ENCODE data around the gene HYAL4. TPM values are rescaled to one million over a fixed set of nuclear protein-coding genes. Genes with fewer than 3 reads are reported as not detected.
"Not testable (repeated sequence)": the region's sequence is repeated elsewhere in the genome, so short reads cannot be mapped to it uniquely, and the experiment has no call there.

The HYAL4 gene
- polyA plus RNA-seq, 12 donors, result 0.18 TPM; not detected in 11

DNA sequence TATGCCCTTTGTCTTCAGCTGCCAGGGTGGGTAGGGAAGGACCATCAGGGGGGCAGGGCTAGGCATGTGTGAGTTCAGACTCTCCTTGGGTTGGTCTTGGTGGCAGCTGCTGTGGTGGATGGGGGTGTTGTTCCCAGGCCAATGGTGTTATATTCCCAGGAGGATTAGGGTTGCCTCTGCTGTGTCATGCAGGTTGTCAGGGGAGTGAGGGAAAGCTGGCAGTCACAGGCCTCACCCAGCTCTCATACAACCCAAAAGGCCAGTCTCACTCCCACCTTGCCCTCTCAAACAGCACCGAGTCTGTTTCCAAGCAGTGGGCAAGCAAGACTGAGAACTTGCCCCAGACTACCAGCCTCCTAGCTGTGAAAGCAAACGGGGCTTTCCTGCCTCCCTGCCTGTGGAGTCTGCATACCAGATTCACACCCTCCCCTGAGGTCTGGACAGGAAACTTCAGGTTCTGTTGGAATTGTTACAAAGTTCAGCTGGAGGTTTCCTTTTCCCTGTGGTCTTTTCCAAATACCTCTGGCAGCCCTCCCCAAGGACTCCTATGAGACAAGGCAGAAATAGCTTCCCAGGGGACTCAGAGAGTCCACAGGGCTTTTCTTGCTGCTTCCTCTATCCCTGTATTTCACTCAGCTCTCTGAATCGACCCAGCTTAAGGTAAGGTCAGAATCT, 1.4 kb downstream of the HYAL4 start:
- DNase-seq, result no peak

DNA sequence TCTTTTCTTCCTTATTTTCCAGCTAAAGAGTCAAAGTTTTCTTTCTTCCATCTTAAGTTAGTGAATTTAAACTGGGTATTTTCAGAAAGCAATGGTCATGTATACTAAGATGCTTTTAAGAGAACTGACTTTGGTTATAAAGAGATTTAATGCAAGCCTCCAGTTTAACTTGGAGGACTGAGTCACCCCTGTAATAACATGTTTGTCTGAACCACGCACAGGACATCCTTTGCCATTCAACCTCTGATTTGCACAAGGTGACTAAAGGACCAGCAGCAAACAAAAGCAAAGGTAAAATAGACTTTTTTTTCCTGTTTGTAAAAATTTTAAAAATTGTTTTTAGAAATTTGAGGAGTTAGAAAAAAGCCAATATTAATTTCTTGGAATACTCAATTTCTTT, 2.9 kb downstream of the HYAL4 start:
- DNase-seq, result no peak

DNA sequence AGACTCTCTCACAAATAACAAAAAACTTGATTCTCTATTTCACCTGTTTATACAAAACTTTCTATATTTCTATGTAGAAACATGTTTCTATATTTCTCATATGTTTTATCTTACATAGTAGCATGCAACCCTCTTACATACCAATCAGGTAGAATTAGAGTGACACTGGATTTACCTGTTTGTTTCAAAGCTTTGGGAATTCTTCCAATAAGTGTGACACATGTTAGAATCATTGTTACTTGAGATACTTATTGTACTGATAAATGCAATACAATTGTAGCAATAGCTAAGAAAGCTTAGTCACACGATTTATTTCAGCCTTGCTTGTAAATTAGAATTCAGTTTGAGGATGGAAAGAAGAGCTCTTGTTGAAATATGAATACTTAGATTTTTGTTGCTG, 4.9 kb downstream of the HYAL4 start:
- DNase-seq, result no peak

DNA sequence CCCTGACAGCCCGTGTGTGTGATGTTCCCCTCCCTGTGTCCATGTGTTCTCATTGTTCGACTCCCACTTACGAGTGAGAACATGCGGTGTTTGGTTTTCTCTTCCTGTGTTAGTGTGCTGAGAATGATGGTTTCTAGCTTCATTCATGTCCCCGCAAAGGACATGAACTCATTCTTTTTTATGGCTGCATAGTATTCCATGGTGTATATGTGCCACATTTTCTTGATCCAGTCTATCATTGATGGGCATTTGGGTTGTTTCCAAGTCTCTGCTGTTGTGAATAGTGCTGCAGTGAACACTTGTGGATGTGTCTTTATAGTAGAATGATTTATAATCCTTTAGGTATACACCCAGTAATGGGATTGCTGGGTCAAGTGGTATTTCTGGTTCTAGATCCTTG, 6.4 kb downstream of the HYAL4 start:
- not testable (repeated sequence) for DNase-seq

DNA sequence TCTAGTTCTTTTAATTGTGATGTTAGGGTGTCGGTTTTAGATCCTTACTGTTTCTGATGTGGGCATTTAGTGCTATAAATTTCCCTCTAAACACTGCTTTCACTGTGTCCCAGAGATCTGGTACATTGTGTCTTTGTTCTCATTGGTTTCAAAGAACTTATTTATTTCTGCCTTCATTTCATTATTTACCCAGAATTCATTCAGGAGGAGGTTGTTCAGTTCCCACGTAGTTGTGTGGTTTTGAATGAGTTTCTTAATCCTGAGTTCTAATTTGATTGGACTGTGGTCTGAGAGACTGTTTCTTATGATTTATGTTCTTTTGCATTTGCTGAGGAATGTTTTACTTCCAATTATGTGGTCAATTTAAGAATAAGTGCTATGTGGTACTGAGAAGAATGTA, 9.3 kb downstream of the HYAL4 start:
- DNase-seq, result not testable (repeated sequence)

DNA sequence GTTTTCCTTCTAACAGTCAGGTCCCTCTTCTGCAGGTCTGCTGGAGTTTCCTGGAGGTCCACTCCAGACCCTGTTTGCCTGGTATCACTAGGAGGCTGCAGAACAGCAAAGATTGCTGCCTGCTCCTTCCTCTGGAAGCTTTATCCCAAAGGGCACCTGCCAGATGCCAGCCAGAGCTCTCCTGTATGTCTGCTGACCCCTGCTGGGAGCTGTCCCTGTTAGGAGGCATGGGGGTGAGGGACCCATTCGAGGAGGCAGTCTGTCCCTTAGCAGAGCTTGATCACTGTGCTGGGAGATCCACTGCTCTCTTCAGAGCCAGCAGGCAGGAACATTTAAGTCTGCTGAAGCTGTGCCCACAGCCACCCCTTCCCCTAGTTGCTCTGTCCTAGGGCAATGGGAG, 11.5 kb downstream of the HYAL4 start:
- DNase-seq, result not testable (repeated sequence)

DNA sequence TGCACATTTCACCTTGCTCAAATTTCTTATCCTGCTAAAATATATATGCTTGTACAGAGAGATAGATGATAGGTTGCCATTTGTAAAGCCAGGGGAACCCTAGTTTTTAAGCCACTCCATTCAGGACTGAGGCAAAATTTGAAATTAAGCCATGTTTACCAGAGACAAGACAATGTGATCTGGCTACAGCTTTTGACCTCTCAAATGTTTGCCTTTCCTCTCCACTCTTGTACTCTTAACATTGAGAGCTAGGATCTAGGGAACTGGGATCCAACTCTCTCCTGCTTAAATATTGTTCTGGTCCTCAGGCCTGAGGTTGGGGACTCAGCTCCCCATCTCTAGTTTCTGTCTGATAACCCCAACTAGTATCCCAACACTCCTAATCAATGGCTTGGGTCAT, 15.9 kb downstream of the HYAL4 start:
- DNase-seq, result no peak

DNA sequence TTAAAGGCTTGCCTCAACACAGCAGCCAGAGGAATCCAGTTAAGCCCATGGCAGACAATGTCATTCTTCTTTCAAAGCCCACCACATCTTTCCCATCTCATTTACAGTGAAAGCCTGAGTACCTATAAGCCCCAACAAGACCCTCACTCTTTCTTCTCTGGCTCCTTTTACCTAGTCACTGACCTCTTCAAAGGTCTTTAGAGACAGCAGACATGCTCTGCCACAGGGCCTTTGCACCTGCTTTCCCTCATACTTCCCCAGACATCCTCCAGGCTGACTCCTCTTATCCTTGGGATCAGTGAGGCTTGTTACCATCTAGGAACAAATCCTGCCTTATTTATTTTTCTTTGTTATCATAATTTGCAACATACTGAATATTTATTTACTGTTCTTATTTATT, 17.8 kb downstream of the HYAL4 start:
- DNase-seq, result no peak

DNA sequence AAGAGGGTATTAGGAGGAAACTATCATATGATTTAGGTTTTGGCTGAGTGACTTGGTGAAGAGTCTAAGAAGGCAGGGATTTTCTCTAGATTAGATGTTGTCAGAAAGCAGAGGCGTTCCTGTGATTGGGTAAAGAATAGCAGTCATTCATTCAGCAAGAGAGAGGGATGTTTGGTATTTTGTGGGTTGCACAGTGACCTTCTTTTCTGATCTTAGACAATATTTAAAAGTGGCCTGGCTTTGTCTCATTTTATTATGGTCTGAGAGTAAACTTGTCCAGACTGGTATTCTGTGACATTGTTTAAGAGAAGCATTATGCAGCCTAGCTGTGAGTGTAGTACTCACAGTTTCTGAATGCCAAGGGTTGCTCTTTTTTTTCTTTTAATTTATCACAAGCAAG, 18.5 kb downstream of the HYAL4 start:
- no peak for DNase-seq

DNA sequence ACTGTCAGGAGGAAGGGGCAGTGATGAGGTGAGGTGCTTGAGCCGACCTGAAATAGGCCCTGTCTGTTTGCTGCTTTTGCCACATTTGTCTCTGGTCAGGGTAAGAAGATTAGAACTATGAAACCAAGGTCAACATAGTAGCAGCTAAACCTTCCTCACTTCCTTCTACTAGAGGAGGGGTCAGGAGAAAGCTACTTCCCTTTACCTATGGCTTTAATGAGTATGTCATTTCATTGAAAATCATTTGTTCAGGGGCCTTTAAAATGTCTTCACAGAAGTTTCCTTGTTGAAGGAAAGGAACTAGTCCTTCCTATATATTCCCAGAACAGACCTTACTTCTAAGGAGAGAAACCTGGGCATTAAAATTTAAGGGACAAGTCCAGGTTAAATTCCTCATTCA, 19.0 kb downstream of the HYAL4 start:
- no peak for DNase-seq

DNA sequence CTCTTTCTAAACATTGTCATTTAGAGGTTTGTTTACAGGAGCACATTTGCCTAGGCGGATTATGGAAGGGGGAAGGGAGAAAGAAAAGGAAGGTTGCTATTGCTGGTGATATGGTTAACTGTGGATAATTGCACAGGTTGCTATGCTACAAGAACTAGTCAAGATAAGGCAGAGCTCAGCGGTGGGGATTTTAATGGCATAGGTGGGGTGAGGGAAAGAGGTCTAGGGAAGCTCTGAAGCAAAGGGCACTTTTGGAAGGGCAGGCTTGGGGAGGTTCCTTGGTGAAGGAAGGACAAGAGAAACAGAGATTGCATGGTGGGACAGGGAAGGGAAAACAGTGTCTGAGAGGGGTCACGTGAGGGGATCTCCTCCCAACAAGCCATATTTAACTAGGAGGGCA, 19.5 kb downstream of the HYAL4 start:
- DNase-seq, result no peak

DNA sequence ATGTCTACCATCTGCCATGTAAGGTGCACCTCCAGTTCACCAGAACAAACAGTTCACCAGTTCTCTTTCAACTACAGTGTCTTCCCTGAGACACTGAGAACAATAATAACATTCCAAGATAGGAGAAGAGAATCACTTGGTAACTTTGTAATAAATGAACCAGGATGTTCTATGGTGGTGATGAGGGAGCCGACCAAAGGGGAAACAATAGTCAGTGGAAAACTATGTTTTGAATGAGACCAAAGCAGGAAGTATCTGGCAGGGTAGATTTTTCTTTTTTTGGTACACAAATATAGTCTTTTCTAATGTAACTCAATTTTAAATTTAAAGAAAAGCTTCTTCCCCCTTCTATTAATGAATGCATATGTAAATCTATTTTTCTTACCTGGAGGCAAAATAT, 20.0 kb downstream of the HYAL4 start:
- DNase-seq, result no peak

DNA sequence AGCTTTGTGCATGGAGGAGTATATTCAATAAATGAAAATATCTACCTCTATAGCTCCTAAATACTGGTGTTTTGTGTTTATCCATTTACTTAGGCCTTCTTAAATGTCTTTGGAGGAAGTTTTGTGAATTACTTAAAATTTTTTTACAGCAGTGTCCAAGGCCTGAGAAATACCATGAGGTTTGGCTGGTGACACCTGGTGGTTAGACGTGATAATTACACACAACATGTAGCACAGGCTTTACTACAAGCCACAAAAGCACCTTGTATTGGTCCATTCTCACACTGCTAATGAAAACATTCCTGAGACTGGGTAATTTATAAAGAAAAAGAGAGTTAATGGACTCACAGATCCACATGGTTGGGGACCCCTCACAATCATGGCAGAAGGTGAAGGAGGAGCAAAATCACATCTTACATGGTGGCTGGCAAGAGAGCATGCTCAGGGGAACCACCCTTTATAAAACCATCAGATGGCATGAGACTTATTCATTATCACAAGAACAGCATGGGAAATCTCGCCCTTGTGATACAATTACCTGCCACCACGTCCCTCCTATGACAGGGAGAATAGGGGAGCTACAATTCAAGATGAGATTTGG, 20.6 kb downstream of the HYAL4 start:
- peak; percentile 50 for DNase-seq

DNA sequence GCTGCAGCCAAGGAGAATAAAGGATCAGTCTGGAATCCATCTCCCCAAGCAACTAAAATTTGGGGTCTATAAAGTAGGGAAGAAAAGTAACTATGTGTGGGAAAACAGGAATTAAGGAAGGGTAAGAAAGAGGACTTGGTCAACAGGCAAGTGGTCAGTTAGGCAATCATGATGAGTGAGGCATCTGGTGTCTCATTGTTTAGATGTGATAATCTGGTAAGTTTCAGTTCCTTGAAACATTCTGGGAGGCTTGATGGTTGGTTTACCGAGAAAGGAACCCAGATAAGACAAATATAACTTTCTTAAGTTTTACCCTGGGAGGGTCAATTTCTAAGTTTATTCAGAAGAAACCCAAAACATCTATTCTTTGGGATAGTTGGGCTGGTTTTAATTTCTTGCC, 22.3 kb downstream of the HYAL4 start:
- no peak for DNase-seq

DNA sequence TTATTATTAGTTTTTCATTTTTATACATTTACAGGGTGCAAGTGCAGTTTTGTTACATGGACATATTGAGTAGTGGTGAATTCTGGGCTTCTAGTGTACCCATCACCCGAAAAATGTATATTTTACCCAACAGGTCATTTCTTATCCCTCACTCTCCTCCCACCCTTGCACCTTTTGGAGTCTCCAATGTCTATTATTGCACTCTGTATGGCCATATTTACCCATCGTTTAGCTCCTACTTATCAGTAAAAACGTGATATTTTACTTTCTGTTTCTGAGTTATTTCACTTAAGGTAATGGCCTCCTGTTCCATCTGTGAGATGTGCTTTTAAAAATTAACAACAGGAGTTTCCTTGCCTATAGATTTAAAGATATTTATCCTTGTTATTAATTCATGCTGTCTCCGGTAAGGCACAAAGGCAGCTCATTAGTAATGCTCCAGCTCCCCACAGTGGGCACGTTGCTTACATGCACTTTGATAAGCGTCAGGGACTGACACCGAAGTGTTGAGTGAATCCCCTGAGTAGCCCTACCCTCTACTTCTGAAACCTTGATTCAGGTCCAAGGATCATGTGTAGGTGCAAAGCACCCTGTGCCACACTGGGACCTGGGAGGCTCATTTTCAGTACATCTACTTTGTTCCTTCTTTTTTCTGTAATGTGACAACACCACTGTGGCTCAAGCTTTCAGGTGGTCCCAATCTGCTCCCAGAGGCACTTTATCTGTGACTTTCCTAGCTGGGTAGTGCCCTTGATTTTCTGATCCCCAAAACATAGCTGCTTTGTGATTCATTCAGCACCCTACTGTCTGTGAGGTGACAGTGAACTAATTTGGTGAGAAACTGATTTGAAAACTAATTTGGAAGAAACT, 27.3 kb downstream of the HYAL4 start:
- peak; percentile 8 for DNase-seq

DNA sequence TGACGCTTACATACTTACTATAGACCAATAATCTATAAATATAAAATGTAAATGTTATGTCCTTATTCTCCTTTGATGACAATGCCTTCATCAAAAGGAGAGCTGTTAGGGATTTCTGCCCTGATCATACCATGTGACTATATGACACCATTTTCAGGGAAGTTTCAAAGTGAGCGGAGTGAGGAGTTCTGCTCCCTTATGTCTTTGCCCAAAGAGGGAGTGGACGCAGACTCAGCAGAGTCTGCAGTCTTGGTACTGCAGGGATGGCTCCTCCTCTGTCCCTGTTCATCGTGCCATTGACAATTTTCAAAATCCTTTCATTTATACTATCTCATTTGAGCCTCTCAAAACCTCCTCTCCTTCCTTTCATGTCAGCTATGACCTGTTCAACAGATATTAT, 27.9 kb downstream of the HYAL4 start:
- no peak for DNase-seq

DNA sequence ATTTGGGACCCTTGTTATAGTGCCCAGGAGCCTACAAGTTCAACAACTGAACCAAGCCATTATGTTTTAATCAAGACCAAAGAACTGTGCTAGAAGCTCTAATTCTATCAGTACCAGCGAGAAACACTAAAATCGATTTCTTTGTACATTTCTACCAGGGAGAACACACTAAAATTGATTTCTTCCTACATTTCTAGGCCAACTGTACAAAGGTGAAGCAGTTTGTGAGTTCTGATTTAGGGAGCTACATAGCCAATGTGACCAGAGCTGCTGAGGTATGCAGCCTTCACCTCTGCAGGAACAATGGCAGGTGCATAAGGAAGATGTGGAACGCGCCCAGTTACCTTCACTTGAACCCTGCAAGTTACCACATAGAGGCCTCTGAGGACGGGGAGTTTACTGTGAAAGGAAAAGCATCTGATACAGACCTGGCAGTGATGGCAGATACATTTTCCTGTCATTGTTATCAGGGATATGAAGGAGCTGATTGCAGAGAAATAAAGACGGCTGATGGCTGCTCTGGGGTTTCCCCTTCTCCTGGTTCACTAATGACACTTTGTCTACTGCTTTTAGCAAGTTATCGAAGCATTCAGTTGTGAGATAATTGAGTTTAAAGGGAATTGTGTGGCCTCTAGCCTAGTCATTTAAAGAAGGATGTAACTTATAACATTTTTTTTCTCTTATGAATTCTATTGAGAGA, 31.7 kb downstream of the HYAL4 start:
- no peak for DNase-seq

DNA sequence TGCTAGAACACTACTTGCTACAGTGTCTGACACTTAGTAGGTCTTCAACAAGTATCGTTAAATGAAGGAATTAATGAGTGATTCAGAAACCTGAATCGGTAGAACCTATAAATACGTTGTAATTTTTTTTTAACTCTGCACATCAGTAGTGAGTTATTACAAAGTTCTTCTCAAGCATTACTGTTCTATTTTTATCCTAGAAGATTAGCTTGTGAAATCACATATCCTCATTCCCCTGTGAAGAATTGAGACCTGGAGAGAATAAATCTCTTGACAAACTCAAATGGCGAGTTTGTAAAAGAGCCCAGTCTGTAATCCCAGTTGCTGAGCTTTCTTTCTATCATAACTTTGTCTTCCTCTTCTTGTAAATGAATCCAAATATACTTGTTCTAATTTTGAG, 34.7 kb downstream of the HYAL4 start:
- DNase-seq, result no peak

DNA sequence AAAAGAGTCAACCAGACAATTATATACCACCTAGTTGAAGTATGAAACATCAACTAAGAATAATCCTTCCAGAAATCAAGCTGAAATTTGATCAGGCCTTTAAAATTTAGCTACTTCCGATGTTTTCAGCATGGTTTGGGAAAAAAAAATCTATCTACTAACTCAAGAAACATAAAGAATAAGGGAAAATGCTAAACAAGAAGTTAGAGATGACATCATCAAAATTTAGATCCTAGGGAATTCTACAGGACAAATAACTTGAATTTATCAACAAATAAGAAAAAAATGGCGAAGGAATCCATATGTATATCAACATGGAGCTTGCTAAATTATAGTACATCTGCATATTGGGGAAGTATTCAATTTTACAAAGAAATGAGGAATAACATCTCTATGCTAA, 36.3 kb downstream of the HYAL4 start:
- DNase-seq, result no peak

DNA sequence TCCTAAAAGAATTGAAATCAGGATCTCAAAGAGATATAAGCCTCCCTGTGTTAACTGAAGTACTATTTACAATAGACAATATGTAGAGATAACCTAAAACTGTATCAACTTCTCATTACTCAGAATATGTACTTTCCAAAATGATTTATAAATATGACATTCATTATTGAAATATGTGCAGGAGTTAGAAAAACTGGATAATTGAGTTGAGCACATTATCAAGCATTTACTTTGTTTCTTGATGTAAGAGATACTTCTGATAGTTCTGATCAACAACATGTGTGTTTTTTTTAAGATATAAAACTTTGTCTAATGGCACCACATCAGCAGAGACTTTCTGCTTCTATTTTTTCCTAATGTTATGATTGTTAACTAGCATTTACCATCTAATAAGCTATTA, 38.2 kb downstream of the HYAL4 start:
- DNase-seq, result no peak

DNA sequence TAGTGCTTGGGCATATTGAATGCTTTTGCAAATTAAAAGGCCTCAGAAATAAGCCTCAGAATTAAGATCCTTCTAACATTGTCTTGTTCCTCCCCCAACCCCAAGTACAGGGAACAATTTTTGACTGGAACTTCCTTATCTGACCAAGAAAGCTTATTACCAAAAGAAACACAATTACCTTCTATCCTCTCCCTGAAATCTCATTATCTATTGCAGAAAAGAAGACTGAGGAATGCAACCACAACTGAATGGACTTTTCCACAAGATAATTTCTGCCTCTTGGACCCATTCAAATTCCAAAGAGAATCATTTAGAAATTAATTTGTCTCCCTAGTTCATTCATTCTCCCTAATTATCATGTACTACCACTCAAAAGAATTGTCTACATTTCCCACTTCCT, 43.2 kb downstream of the HYAL4 start:
- DNase-seq, result no peak

DNA sequence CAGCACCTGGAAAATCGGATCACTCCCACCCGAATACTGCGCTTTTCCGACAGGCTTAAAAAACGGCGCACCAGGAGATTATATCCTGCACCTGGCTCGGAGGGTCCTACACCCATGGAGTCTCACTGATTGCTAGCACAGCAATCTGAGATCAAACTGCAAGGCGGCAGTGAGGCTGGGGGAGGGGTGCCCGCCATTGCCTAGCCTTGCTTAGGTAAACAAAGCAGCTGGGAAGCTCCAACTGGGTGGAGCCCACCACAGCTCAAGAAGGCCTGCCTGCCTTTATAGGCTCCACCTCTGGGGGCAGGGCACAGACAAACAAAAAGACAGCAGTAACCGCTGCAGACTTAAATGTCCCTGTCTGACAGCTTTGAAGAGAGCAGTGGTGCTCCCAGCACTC, 49.8 kb downstream of the HYAL4 start:
- not testable (repeated sequence) for DNase-seq

DNA sequence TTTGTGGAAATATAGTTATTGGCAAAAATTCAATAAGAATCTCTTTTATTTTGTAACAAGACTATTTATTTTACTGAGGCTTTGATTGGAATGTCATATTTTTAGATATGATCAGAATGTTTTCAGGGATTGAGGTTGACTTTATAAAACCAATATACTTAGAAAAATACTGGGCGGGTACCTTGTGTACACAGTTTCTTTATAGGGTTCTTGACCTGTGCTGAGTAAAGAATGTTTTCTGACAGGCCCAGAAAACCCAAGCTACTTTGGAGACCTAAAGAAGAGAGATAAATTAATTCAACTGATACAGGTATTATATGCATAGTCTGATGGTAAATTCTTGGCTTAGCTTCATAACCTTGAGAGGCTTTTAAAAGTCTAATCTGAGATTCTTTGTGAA, 56.1 kb downstream of the HYAL4 start:
- no peak for DNase-seq
